Neural progenitor cell (in vitro differentiated cells): ENCODE measurements around the gene EP400. TPM values are rescaled to one million over a fixed set of nuclear protein-coding genes. Genes with fewer than 3 reads are reported as not detected.
A peak's percentile ranks its signal among the peaks of the same experiment; 100 is the strongest.

Source experiments
- DNase-seq: peaks from one replicate; pipeline ENCODE4 v3.0.0-alpha.2; 2016; ENCODE audit warnings: low spot score
- H2AFZ ChIP-seq: fragments of 200-600 bp; sonication (generic); replicated peaks from 2 replicates; pipeline ENCODE4 v1.6.1; 2016; ENCODE audit warnings: antibody characterized with exemption
- H3F3A ChIP-seq: fragments of 200-600 bp; sonication (generic); 2 replicates; pipeline ENCODE4 v1.6.1; 2016; ENCODE audit warnings: antibody characterized with exemption, low read depth
- H3K27ac ChIP-seq: fragments of 200-600 bp; sonication (generic); 2 replicates; pipeline ENCODE4 v1.5.1; 2016; ENCODE audit warnings: mild to moderate bottlenecking
- H3K27me3 ChIP-seq: fragments of 200-600 bp; sonication (generic); 2 replicates; pipeline ENCODE4 v1.6.1; 2016; ENCODE audit warnings: mild to moderate bottlenecking, moderate library complexity
- H3K36me3 ChIP-seq: fragments of 200-600 bp; sonication (generic); 2 replicates; pipeline ENCODE4 v1.5.1; 2016
- H3K4me1 ChIP-seq: fragments of 200-600 bp; sonication (generic); 2 replicates; pipeline ENCODE4 v1.6.1; 2016; ENCODE audit warnings: mixed run types
- H3K4me2 ChIP-seq: fragments of 200-600 bp; sonication (generic); 2 replicates; pipeline ENCODE4 v1.6.1; 2016
- H3K4me3 ChIP-seq: fragments of 200-600 bp; sonication (generic); 2 replicates; pipeline ENCODE4 v1.5.1; 2016
- H3K79me2 ChIP-seq: fragments of 200-600 bp; sonication (generic); 2 replicates; pipeline ENCODE4 v1.6.1; 2016; ENCODE audit warnings: low read depth
- H3K9ac ChIP-seq: fragments of 200-600 bp; sonication (generic); 2 replicates; pipeline ENCODE4 v1.6.1; 2016
- H3K9me3 ChIP-seq: fragments of 200-600 bp; sonication (generic); 2 replicates; pipeline ENCODE4 v1.5.1; 2016; ENCODE audit warnings: low read depth
- H4K20me1 ChIP-seq: fragments of 200-600 bp; sonication (generic); 2 replicates; pipeline ENCODE4 v1.6.1; 2016; ENCODE audit warnings: low read depth
- H3K27ac Mint-ChIP-seq: 3 replicates; pipeline ENCODE4 v1.8.0; 2021; ENCODE audit warnings: mixed read lengths
- H3K27me3 Mint-ChIP-seq: 2 replicates; pipeline ENCODE4 v1.8.0; 2022; ENCODE audit warnings: low read depth, mild to moderate bottlenecking, inconsistent platforms, moderate library complexity, mixed read lengths; ENCODE audit not compliant: insufficient read depth
- H3K36me3 Mint-ChIP-seq: 3 replicates; pipeline ENCODE4 v1.8.0; 2021; ENCODE audit warnings: mixed read lengths
- H3K4me1 Mint-ChIP-seq: 3 replicates; pipeline ENCODE4 v1.8.0; 2021; ENCODE audit warnings: mixed read lengths
- H3K4me3 Mint-ChIP-seq: 3 replicates; pipeline ENCODE4 v1.8.0; 2021; ENCODE audit warnings: mild to moderate bottlenecking, moderate library complexity, mixed read lengths
- H3K9me3 Mint-ChIP-seq: 3 replicates; pipeline ENCODE4 v1.8.0; 2020; ENCODE audit warnings: mixed read lengths
- EZH2 ChIP-seq: fragments of 200-600 bp; sonication (generic); IDR thresholded peaks from 2 replicates; pipeline ENCODE4 v1.6.1; 2017; ENCODE audit warnings: antibody characterized with exemption, mild to moderate bottlenecking, moderate library complexity
- EZH2phosphoT487 ChIP-seq: fragments of 200-600 bp; sonication (generic); IDR thresholded peaks from 2 replicates; pipeline ENCODE4 v1.6.1; 2017; ENCODE audit warnings: antibody characterized with exemption
- total RNA-seq: library from RNA; depleted of rRNA; stranded (reverse); fragments of >200 nt; gene quantifications from 2 replicates; pipeline ENCODE4 v1.2.3, GENCODE V29; 2015; ENCODE audit warnings: low replicate concordance
- TF ChIP-seq, protein P1 (sequence below): fragments of 200-600 bp; sonication (generic); IDR thresholded peaks from 2 replicates; pipeline ENCODE4 v1.5.1; 2017; ENCODE audit warnings: antibody characterized with exemption, mild to moderate bottlenecking

EP400 gene
- total RNA-seq, 1 donor from 2014 or later = 16.3 TPM

DNA sequence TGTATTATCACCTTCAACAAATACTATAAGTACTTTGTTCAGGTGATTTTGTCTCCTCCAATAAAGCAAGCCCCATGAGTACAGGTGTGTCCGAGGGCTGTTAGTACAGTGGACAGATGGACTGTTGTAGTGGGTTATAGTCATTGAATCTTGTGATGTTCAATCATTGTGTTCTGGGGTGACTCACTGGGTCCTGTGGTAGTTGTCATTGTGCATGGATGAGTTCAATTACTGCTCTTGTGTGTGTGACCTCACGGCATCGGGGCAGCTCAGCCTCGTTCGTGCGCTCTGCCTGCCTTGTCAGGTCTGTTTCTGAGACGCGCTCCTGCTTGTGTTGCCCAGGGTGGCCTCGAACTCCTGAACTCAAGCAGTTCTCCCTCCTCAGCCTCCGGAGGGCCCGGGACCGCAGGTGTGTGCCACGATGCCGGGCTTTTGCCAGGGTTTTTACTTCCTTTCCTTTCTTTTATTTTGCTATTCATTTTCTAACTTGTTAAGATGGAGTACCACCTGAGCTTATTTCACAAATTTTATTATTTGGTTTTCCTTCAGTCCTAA is 122.2 kb downstream of the EP400 start:
- Histone ChIP-seq H3K4me2 (no peak overlapping the region), H3K27ac (no peak overlapping the region), H3F3A (peaks cover 2% of the 10 kb centered on the region), H3K9ac (no peak overlapping the region), H3K4me1 (no peaks in the 10 kb centered on the region), H3K27me3 (no peaks in the 10 kb centered on the region), H3K79me2 (no peaks in the 10 kb centered on the region), H3K4me3 (no peak overlapping the region), H2AFZ (no peak overlapping the region), H4K20me1 (no peaks in the 10 kb centered on the region), H3K9me3 (no peaks in the 10 kb centered on the region), H3K36me3 (peaks cover 6% of the 10 kb centered on the region)
- no peak overlapping the region for H3K4me3 Mint-ChIP-seq
- H3K27ac Mint-ChIP-seq = no peak overlapping the region
- peaks cover 19% of the 10 kb centered on the region for H3K36me3 Mint-ChIP-seq
- H3K4me1 Mint-ChIP-seq = no peaks in the 10 kb centered on the region
- no peak for DNase-seq
- TF ChIP-seq EZH2phosphoT487 = no peak
- TF ChIP-seq EZH2 = no peak
- TF ChIP-seq, protein P1, sequence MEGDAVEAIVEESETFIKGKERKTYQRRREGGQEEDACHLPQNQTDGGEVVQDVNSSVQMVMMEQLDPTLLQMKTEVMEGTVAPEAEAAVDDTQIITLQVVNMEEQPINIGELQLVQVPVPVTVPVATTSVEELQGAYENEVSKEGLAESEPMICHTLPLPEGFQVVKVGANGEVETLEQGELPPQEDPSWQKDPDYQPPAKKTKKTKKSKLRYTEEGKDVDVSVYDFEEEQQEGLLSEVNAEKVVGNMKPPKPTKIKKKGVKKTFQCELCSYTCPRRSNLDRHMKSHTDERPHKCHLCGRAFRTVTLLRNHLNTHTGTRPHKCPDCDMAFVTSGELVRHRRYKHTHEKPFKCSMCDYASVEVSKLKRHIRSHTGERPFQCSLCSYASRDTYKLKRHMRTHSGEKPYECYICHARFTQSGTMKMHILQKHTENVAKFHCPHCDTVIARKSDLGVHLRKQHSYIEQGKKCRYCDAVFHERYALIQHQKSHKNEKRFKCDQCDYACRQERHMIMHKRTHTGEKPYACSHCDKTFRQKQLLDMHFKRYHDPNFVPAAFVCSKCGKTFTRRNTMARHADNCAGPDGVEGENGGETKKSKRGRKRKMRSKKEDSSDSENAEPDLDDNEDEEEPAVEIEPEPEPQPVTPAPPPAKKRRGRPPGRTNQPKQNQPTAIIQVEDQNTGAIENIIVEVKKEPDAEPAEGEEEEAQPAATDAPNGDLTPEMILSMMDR = no peak
- peaks cover 8% of the 10 kb centered on the region for H3K27me3 Mint-ChIP-seq
- H3K9me3 Mint-ChIP-seq = no peaks in the 10 kb centered on the region

DNA sequence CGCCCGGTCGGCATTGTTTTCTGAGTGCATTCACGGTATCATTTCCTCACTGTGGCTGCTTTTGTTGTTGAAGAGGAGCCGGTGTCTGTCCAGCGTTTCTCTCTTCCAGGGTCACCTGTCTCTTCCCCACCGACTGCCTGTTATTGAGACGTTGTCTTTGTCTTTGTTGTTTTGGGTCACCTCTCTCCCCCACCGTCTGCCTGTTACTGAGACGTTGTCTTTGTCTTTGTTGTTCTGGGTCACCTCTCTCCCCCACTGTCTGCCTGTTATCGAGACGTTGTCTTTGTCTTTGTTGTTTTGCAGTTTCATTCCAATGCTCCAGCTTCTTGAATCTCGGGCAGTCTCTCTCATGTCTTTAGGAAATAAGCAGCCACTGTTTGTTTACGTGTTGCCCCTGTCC is 124.5 kb downstream of the EP400 start:
- Histone ChIP-seq H3K27ac (no peak overlapping the region), H3K4me2 (no peak overlapping the region), H3K4me1 (no peaks in the 10 kb centered on the region), H3K36me3 (peaks cover 6% of the 10 kb centered on the region), H3K9ac (no peak overlapping the region), H3K27me3 (no peaks in the 10 kb centered on the region), H3K4me3 (no peak overlapping the region), H2AFZ (no peak overlapping the region), H4K20me1 (no peaks in the 10 kb centered on the region), H3K9me3 (no peaks in the 10 kb centered on the region), H3K79me2 (no peaks in the 10 kb centered on the region), H3F3A (peaks cover 3% of the 10 kb centered on the region)
- Mint-ChIP-seq H3K9me3 (no peaks in the 10 kb centered on the region), H3K27me3 (peaks cover 10% of the 10 kb centered on the region), H3K4me1 (no peaks in the 10 kb centered on the region), H3K27ac (no peak overlapping the region), H3K4me3 (no peak overlapping the region), H3K36me3 (peaks cover 21% of the 10 kb centered on the region)
- no peak for DNase-seq
- TF ChIP-seq EZH2 (no peak), EZH2phosphoT487 (no peak)
- TF ChIP-seq, protein P1 = no peak

DNA sequence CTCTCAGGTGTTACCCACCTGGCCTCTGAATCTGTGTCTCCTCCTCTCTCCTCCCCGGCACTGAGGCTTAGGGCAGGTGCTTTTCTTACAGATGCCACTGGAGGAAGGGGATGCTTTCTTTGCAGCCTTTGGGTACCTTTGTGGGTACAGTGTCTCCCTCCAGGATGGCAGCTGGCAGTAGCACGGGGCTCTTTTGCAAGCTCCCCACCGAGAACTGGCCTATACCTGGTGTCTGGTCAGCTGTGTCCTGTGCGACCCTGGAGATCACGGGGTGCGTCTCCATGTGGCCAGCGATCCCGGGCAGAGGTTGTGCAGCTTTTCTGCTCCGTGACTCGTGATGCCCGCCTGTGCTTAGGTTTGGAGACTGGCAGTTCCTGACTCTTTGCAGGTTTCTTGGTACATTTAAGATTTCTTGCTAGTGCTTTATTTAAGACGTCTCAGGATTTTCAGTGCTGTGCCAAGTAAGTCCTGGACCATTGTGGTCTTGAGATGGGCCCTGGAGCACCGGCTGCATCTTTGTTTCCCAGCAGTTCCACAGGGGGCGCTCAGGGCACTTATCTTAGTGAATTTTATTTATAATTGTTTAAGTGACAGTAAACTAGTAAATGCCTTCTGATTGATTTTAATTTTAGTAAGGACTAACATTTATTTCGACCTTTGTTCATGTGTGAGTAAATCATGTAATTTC is 125.4 kb downstream of the EP400 start:
- Histone ChIP-seq H3K27ac (no peak overlapping the region), H3K27me3 (no peaks in the 10 kb centered on the region), H3K36me3 (peaks cover 6% of the 10 kb centered on the region), H3K4me3 (no peak overlapping the region), H3K9ac (no peak overlapping the region), H2AFZ (no peak overlapping the region), H3F3A (peaks cover 9% of the 10 kb centered on the region), H3K9me3 (no peaks in the 10 kb centered on the region), H3K79me2 (no peaks in the 10 kb centered on the region), H3K4me2 (no peak overlapping the region), H4K20me1 (no peaks in the 10 kb centered on the region), H3K4me1 (no peaks in the 10 kb centered on the region)
- no peaks in the 10 kb centered on the region for H3K4me1 Mint-ChIP-seq
- H3K27ac Mint-ChIP-seq = no peak overlapping the region
- no peak overlapping the region for H3K4me3 Mint-ChIP-seq
- peak; percentile 17 for DNase-seq
- H3K36me3 Mint-ChIP-seq = peaks cover 21% of the 10 kb centered on the region
- H3K9me3 Mint-ChIP-seq = no peaks in the 10 kb centered on the region
- TF ChIP-seq EZH2 (no peak), EZH2phosphoT487 (no peak)
- TF ChIP-seq, protein P1 = peak; percentile 54
- H3K27me3 Mint-ChIP-seq = peaks cover 7% of the 10 kb centered on the region
